Articular chondrocyte of knee joint (primary cell): ENCODE data around the gene DBN1. TPM values are rescaled to one million over a fixed set of nuclear protein-coding genes. Genes with fewer than 3 reads are reported as not detected.

ENCODE experiments used
- total RNA-seq: library from RNA; depleted of rRNA; stranded (reverse); fragments of >200 nt; gene quantifications from 2 replicates; pipeline ENCODE4 v1.2.3, GENCODE V29; 2012

Gene DBN1
- total RNA-seq: 64.5 and 74.5 TPM in 2 replicates

DNA sequence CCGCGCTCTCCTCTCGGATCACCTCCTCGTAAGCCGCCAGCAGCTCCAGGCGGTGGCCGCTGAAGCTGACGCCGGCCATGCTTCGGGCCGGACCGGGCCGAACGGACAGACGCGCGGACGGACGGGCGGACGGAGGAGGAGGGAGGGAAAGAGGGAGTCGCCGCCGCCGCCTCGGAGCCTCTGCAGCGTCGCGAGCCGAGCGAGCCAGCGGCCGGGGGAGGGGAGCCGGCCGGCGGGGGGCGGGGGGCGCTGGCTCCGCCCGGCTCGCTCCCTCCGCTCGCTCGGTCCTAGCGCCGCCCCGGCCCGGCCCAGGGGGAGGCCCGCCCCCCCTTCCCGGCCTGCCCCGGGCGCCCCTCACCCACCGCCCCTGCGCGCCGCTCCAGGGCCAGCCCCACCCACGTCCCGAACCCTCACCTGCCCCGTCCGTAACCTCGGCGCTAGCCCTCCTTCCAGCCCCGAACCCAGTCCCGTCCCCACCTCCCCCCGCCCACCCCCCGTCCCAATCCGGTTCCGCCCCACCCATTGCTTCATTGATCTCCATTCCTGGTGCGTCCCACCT lies at the start of gene DBN1:
TSS of gene DBN1 (minus strand) at position 192 of the 559 bp plus-strand sequence. CDS start at position 79, 113 bp downstream.

GRCh38 chr5:177516601-177517568 lies 43.5 kb upstream of the DBN1 start, which contains the start of gene DDX41:
Gene DDX41 (minus strand): TSS chr5:177516961. CDS start chr5:177516945, 16 bp downstream.

GRCh38 chr5:177509381-177509951 lies 36.0 kb upstream of the DBN1 start, which contains the start of gene DOK3:
Gene DOK3 (minus strand): TSS chr5:177509826. CDS start chr5:177509540, 286 bp downstream.

DNA sequence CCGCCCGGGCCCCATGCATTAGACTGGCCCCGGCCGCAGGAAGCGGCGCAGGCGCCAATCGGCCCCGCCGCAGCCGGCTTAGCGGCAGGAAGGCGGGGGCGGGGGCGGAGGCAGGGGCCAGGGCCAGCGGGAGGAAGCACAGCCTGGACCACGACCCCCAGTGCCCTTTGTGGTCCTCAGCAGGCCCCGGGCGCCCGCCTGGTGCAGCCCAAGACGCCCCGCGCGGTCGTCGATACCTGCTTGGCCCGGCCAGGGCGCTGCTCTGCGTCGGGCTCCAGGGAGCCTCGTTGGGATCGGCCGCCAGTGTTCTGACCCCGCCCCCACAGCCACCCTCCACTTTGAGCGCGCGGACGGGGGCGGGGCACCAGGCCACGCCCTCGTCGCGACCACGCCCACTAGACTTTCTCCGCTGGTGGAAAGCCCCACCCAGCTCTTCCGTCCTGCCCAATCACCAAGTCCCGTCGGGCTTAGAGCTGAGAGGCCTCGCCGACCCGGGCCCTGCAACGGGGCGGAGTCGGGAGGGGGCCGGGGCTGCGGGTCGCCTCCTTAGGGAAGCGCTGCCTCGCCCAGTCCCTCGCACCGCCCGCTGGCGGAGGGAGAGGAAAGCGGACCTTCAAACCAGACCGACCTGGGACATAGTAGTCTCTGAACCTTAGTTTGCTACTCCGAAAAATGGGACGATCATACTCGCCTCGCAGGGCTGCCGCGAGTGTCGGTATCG lies 24.0 kb upstream of the DBN1 start, which contains the start of gene PDLIM7:
TSS of gene PDLIM7 (minus strand) at position 313 of the 721 bp plus-strand sequence. CDS start 1,092 bp downstream, outside the sequence.

DNA sequence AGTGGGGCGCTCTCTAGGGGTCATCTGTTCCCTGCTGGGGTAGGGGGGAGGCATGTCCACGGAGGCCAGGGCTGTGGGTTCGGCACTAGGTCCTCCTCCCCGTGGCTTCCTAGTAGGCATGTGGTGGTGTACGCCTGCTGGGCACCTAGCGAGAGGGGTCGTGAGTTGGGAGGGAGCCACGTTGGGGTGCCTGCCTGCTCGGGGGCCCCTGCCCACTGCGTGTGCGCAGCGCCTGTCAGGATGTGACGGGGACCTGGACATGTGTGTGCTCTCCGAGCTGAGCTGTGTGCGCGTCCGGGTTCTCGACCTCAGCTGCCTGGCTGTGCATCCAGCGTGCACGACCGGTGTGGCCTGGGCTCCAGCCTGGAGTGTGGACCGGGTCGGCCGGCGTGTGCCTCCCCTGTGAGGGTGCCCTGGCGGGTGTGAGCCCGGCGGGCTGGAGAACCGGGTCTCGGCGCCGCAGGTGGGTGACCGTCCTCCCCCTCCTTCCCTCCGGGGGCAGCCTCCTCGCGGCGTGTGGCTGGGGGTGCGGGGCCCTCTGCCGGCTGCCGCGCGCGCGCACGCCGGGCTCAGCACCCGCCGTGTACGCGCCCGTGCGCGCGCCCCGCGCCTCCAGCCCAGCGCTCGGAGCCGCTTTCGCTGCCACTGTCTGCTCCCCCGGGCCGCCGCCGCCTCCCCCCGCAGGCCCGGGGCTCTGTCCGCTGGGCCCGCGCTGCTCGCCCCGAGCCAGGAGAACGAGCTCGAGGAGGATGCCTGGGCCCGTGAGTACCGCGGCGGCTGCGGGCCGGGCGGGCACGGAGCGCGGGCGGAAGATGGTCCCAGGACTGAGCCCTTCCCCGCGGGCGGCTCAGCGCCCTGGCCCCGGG lies 27.0 kb downstream of the DBN1 start, which contains the start of gene PRR7:
TSS of gene PRR7 (plus strand) at position 615 of the 866 bp plus-strand sequence. CDS start 8,254 bp downstream, outside the sequence.

DNA sequence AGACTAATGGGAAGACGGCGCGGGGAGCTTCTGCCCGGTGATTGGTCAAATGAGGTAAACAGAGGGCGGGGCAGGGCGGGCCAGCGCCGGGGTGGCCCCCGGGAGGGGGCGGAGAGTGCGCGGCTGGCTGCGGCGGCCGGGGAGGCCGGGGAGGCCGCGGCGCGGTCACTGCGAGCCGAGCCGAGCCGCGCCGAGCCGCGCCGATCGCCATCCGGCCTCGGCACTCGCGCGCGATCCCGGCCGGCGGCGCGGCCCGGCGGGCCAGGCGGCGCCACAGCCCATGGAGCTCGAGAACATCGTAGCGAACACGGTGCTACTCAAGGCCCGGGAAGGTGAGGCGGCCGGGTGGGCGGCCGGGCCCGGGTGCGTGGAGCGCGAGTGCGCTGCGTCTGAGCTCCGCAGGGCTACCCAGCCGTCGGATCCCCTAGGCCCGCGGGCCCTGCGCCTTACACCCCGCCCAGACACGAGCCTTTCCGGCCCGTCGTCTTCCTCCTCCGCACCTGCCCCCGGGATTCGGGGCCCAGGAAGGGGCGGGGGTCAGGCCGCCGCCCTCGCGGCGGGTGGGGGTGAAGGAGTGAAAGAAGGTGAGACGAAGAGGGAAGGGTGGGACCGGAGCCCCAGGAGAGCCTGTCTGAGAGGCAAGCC lies 46.7 kb downstream of the DBN1 start, which contains the start of gene GRK6:
TSS of gene GRK6 (plus strand) at position 111 of the 645 bp plus-strand sequence. CDS start at position 281, 170 bp downstream.

GRCh38 chr5:177409043-177409801 lies 64.2 kb downstream of the DBN1 start, which contains the start of gene F12:
Gene F12 (minus strand): TSS chr5:177409564. CDS start chr5:177409527, 37 bp downstream.

Other genes with a start within 250 kb of the DBN1 start
- gene RAB24, start 169.9 kb downstream of the DBN1 start, total RNA-seq: 13.9 and 16.5 TPM in 2 replicates
- 83.1 and 89.0 TPM in 2 replicates for gene PRELID1, start 169.8 kb downstream of the DBN1 start, total RNA-seq
- 5.7 and 9.5 TPM in 2 replicates for gene MXD3, start 161.7 kb downstream of the DBN1 start, total RNA-seq
- 275 and 291 TPM in 2 replicates for gene LMAN2, start 122.0 kb downstream of the DBN1 start, total RNA-seq
- 2.6 and 5.4 TPM in 2 replicates for gene RGS14, start 115.7 kb downstream of the DBN1 start, total RNA-seq
- gene SLC34A1, start 89.2 kb downstream of the DBN1 start, total RNA-seq: not detected in 2 replicates
- not detected in 2 replicates for gene PFN3, start 73.0 kb downstream of the DBN1 start, total RNA-seq
- gene F12, start 64.1 kb downstream of the DBN1 start, total RNA-seq: 0.26 TPM in 1 of 2 replicates, not detected in the other
- gene GRK6, start 47.0 kb downstream of the DBN1 start, total RNA-seq: 11.5 and 12.8 TPM in 2 replicates
- 10.6 and 11.9 TPM in 2 replicates for gene PRR7, start 26.8 kb downstream of the DBN1 start, total RNA-seq
- 65.2 and 97.5 TPM in 2 replicates for gene PDLIM7, start 24.0 kb upstream of the DBN1 start, total RNA-seq
- 0.54 and 0.91 TPM in 2 replicates for gene DOK3, start 36.2 kb upstream of the DBN1 start, total RNA-seq
- 48.2 and 59.7 TPM in 2 replicates for gene DDX41, start 43.3 kb upstream of the DBN1 start, total RNA-seq
- 23.1 and 23.7 TPM in 2 replicates for gene FAM193B, start 80.9 kb upstream of the DBN1 start, total RNA-seq
- 111 and 123 TPM in 2 replicates for gene TMED9, start 118.6 kb upstream of the DBN1 start, total RNA-seq
- gene B4GALT7, start 126.5 kb upstream of the DBN1 start, total RNA-seq: 22.7 and 23.4 TPM in 2 replicates